ENCODE data around the gene ASB9.

DNA sequence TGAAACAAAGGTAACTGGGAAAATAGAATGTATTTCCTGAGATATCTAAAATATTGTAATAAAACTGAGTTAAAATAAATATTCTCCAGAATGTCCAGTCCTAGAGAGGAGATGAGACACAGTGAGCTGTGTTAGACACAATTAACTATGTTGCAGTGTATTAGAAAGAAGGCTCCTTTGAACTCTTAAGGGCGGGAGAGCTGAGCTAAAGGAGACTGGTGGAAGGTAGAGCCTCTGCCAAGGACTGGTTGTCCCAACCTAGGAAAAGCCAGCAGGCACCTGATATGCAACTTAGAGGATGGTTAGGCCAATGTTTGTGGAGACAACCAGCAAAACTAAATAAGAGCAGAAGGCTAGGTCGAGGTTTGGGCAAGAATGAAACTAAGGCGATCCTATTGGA, 41.2 kb upstream of the ASB9 start:
- no peak for TF ChIP-seq EZH2 (IDR thresholded peaks at IDR 0.05; ENCODE audit: insufficient read depth, low read length)
- TF ChIP-seq, protein P1, sequence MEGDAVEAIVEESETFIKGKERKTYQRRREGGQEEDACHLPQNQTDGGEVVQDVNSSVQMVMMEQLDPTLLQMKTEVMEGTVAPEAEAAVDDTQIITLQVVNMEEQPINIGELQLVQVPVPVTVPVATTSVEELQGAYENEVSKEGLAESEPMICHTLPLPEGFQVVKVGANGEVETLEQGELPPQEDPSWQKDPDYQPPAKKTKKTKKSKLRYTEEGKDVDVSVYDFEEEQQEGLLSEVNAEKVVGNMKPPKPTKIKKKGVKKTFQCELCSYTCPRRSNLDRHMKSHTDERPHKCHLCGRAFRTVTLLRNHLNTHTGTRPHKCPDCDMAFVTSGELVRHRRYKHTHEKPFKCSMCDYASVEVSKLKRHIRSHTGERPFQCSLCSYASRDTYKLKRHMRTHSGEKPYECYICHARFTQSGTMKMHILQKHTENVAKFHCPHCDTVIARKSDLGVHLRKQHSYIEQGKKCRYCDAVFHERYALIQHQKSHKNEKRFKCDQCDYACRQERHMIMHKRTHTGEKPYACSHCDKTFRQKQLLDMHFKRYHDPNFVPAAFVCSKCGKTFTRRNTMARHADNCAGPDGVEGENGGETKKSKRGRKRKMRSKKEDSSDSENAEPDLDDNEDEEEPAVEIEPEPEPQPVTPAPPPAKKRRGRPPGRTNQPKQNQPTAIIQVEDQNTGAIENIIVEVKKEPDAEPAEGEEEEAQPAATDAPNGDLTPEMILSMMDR (IDR thresholded peaks at IDR 0.05; ENCODE audit: insufficient read depth, low read depth, low read length) = no peak

Data from astrocyte (in vitro differentiated cells and primary cell).